Umbilical cord (tissue), 2 donors: ENCODE data around the gene KDM5B. TPM values are rescaled to one million over a fixed set of nuclear protein-coding genes. Genes with fewer than 3 reads are reported as not detected.
"Not testable (repeated sequence)": the region's sequence is repeated elsewhere in the genome, so short reads cannot be mapped to it uniquely, and the experiment has no call there.

Source experiments
- DNase-seq: peaks from one replicate; pipeline ENCODE4 v3.0.0-alpha.2; 2015; ENCODE audit warnings: low spot score
- total RNA-seq: library from RNA; depleted of rRNA; stranded (reverse); fragments of >200 nt; gene quantifications from one replicate; pipeline ENCODE4 v1.2.3, GENCODE V29; 2014; ENCODE audit warnings: low replicate concordance; ENCODE audit not compliant: insufficient read depth

Gene KDM5B
- 186 TPM for total RNA-seq

GRCh38 chr1:202807926-202808757 lies at the start of gene KDM5B:
TSS of gene KDM5B (minus strand) at chr1:202808421. CDS start at chr1:202808305, 116 bp downstream.
- DNase-seq: peak; percentile 69

DNA sequence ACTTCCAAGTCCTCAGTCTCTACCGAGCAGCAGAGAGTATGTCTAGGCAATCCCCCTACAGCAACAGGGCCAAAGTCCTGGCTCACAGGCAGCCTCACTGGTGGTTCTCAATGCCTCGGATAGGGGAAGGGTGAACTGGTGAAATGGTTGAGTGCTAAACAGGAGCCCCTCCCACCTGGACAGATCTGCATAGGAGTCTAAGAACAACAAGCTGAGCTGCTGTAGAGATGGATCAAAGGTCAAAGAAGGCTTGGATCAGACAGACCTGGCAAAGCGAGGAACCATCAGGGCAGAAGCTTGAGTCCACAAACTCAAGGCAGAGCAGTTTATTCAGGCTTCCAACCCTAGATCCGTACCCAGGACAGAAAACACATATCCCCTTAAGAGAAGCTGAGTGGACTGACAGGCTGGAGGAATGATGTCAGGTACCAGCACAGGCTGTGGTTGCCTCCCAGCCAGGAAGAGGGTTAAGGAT lies 49.0 kb upstream of the KDM5B start:
- no peak for DNase-seq

DNA sequence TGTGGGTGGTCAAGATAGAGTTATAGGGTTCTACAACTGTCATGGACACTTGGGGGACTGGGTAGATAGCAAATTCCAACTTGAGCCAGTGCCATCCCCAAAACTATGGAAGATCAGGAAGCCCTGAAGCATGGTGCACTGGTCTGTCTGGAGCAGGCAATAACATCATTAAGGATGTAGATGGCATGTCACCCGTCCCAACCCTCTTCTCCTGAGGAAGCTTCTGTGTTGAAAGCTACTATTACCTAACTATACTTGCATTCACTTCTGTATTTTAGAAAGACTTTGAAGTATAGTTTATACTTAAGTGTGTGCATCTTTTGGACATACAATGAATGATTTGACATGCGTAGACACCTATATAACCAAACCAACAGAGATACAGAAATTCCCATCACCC lies 47.8 kb upstream of the KDM5B start:
- DNase-seq: no peak

DNA sequence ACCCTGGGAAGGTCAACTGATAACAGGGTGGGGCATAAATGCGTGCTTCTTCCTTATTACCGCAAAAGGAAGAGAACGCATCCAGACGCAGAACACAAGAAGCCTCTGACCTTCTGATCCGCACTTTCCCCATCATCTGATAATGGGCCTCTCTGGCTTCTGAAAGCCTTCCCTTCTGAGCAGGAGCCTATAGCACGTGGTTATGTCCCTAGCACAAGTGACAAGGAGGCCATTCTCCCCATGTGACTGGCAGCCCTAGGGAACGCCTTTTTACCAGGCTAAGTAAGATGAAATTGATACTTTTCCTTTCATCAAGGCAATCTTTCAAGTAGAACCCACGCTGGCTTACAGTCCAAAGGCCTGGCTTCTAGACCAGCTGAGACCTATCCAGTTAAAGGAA lies 46.6 kb upstream of the KDM5B start:
- no peak for DNase-seq

DNA sequence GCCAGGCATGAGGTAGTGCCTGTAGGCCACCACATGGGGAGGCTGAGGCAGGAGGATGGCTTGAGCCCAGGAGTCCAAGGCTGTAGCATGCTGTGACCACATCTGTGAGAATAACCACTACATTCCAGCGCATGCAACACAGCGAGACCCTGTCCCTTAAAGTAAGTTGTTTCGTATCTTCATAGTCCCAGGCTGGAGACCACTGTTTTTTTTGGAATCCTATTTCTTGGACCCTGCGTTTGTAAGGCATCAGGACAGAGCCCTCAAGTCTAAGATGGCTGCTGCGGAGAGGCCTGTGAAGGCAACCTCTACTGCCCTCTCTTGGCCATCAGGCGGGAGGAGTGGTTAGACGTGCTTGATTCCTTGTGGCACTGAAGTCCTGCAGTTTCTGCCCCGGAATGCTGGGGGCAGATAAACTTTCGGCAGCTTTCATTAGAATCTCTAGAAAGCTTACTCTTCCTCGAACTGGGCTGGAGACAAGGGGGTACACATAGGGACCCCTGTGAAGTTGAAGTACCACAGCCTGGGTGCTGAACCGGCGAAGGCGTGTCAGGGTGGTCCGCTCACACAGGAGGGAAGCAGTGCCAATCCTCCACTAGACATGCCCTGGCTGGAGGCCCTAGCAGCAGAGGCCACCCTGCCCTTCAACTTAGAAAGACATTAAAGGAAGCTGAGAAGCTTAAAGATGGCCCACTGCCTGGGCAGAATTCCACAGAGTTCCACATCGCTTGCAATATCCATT lies 44.1 kb upstream of the KDM5B start:
- DNase-seq: peak; percentile 42

GRCh38 chr1:202850593-202851362 lies 42.6 kb upstream of the KDM5B start:
- peak; percentile 29 for DNase-seq

DNA sequence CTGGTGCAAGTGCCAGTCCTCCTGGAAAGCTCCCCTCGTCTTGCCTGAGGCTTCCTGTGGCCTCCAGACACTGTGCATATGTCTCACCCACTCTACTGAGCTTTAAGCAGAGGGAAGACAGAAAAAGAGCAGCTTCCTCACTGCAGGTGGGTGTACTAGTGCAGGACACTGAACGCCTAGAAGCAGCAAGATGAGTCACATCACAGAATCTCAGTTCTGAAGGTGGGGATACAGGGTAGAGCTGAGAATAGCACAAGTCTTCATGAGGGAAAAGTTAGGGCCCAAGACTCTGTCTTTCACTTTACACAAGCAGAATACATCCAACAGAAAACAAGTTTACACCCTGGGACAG lies 39.9 kb upstream of the KDM5B start:
- no peak for DNase-seq

DNA sequence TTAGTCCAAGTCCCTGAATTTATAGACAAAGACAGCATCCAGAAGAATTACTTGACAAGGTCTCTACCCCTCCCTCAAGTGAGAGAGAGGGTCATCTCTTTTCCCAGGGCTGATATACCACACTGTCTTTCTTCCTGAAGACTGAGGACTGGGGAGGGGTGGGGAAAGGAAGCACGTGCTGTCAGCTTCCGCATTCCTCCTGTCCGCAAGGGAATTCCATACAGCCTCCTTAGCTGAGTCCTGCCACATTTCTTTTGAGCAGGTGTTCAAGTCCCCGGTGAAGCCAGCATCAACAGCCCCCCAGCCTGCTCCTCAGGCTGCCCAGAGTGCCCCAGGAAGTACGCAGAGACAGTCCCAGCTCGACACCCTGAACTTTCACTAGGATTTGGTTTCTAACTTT lies 36.7 kb upstream of the KDM5B start:
- no peak for DNase-seq

DNA sequence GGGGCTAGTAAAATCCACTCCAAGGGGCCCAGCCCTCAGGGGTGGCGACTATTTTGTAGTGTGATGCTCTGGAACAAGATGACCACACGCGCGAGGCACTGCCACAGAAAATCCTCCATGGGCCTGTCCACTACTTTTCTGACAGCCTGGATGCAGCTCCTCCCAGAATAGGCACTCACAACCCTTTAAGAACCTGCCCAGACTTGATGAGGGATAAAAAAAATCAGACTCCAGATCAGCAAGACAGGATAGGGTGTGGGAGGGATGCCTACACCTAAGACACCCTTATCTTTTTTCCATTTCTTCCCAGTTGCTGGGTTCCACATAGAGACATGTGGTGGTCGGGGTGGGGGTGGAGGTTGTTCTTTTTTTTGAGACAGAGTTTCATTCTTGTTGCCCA lies 36.0 kb upstream of the KDM5B start:
- no peak for DNase-seq

GRCh38 chr1:202843081-202843480 lies 34.9 kb upstream of the KDM5B start:
- DNase-seq: no peak

- no peak for DNase-seq
Measured at GRCh38 chr1:202837746-202838262, 29.6 kb upstream of the KDM5B start.

- peak; percentile 63 for DNase-seq
Measured at GRCh38 chr1:202836623-202837403, 28.6 kb upstream of the KDM5B start.

DNA sequence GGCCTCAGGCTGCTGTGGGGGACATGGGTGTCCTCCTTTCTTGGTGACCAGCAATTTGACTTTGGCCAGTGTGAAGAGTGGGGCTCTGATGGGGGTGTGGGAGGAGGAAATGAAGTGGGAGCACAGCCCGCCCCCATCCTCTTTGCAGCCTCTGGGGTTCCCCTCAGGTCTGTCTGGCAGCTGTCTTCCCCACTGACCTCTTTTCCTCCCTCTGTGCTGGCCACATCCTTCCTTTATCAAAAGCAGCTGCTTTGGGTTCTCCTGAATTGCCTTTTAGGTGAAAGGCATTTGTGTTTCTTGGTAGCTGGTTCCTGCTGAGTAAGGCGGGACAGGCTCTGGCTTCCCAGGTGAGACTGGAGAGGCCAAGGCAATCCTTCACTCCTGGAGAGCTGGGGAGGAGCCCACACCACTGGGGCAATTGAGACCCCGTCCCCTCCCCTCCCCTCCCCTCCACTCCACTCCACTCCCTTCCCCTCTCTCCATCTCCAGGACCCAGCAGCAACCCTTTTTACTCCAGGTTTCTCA lies 27.4 kb upstream of the KDM5B start:
- DNase-seq: no peak

- no peak for DNase-seq
Measured at GRCh38 chr1:202834771-202835547, 26.7 kb upstream of the KDM5B start.

- DNase-seq: no peak
Measured at GRCh38 chr1:202831906-202832305, 23.7 kb upstream of the KDM5B start.

GRCh38 chr1:202829223-202829622 lies 21.0 kb upstream of the KDM5B start:
- DNase-seq: not testable (repeated sequence)

DNA sequence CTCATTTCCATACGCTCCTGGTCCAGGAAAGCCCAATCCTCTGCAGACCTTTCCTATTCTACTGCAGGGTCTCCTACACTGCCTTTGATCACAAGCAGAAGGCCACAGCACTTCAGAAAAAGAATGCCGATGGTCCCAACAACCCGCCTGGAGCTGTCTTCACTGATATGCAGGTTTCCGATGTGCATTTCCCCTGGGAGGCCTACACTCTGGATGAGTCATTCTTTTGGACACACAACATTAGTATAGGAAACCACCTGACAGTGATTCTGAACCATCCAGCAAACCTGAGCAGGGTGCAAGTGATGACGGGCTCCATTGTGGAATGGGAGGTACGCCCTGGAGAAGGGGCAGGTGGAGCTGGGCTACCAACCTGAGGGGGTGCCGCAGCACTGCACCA lies 17.5 kb upstream of the KDM5B start:
- DNase-seq: no peak

DNA sequence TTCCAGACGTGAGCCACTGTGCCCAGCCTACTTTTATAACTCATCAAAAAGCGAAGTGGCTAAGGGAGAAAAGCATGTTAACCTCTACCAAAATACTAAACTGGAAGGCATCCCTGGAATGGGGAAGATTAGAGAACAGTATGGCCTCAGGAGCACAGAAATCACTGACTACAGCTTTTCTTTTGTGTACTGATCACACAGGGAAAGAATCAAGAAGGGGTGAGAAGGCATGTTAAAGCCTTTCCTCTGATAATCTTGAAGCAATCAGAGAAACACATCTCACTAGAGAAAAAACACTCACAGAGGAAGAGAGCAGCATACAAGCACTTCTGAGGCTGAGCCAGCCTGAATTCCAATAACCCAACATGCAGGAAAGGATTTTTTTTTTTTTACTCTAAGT lies 13.2 kb upstream of the KDM5B start:
- DNase-seq: peak; percentile 79

DNA sequence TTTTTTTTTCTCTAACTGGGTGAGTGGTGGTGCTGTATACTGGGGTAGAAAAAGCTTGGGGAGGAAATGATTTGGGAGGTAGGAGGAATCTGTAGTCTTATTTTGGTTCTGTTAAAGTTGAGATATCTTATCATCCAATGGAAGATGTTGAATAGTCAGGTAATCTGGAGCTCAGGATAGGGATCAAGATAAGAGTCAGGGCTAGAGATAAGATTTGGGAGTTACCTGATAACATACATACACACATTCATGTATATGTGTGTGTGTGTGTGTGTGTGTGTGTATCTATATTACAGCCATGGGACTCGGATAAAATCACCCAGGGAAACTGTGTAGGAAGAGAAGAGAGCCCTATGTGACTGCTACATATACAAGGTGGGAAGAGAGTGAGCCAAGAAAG lies 10.6 kb upstream of the KDM5B start:
- DNase-seq: no peak

DNA sequence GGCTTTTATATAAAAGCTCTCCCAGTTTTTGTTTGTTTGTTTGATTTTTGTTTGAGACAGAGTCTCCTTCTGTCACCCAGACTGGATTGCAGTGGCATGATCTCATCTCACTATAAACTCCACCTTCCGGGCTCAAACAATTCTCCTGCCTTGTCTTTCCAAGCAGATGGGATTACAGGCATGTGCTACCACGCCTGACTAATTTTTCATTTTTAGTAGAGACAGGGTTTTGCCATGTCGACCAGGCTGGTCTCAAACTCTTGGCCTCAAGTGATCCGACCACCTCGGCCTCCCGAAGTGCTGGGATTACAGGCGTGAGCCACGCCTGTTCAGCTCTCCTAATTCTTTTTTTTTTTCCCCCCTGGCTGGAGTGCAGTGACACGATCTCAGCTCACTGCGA lies 6.9 kb upstream of the KDM5B start:
- DNase-seq: no peak
